Mesenchymal stem cell (in vitro differentiated cells and primary cell): ENCODE results near the gene FAM193B.
A peak's percentile ranks its signal among the peaks of the same experiment; 100 is the strongest.

Experiments used
- DNase-seq: peaks from one replicate; pipeline ENCODE4 v3.0.0-alpha.2; 2013
- H2AFZ ChIP-seq: one replicate; pipeline ENCODE4 v1.6.1; 2013; ENCODE audit warnings: low read depth, mild to moderate bottlenecking, control low read depth, inconsistent platforms, low read length, moderate library complexity
- H2AK5ac ChIP-seq: 2 replicates; pipeline ENCODE4 v1.6.1; 2013; ENCODE audit warnings: low read length, moderate library complexity, mild to moderate bottlenecking, inconsistent platforms; ENCODE audit not compliant: severe bottlenecking
- H2BK120ac ChIP-seq: one replicate; pipeline ENCODE4 v1.6.1; 2013; ENCODE audit warnings: low read depth, mild to moderate bottlenecking, inconsistent platforms, low read length, moderate library complexity
- H2BK12ac ChIP-seq, 2 experiments: one replicate each; pipeline ENCODE4 v1.6.1; 2013; ENCODE audit warnings: inconsistent platforms in 2 of 2, low read length in 2 of 2, mild to moderate bottlenecking in 2 of 2, moderate library complexity in 2 of 2, control low read depth in 1 of 2
- H2BK15ac ChIP-seq: one replicate; pipeline ENCODE4 v1.6.1; 2013; ENCODE audit warnings: mild to moderate bottlenecking, low read depth, inconsistent platforms; ENCODE audit not compliant: poor library complexity, severe bottlenecking
- H2BK5ac ChIP-seq: 2 replicates; pipeline ENCODE4 v1.6.1; 2013; ENCODE audit warnings: low read depth, mild to moderate bottlenecking, low read length, control low read depth, inconsistent platforms; ENCODE audit not compliant: poor library complexity, severe bottlenecking
- H3K14ac ChIP-seq, 2 experiments: one replicate each; pipeline ENCODE4 v1.6.1; 2013; ENCODE audit warnings: inconsistent platforms in 2 of 2, low read length in 2 of 2, control low read depth in 1 of 2, mild to moderate bottlenecking in 1 of 2, moderate library complexity in 1 of 2
- H3K18ac ChIP-seq, 2 experiments: one replicate each; pipeline ENCODE4 v1.6.1; 2013; ENCODE audit warnings: inconsistent platforms in 2 of 2, low read length in 2 of 2, control low read depth in 1 of 2, low read depth in 1 of 2, mild to moderate bottlenecking in 1 of 2
- H3K23ac ChIP-seq, 2 experiments: one replicate each; pipeline ENCODE4 v1.6.1; 2013; ENCODE audit warnings: inconsistent platforms in 2 of 2, low read length in 2 of 2, mild to moderate bottlenecking in 2 of 2, moderate library complexity in 2 of 2, control low read depth in 1 of 2
- H3K27ac ChIP-seq: 2 replicates; pipeline ENCODE4 v1.5.1; 2013; ENCODE audit warnings: mild to moderate bottlenecking, moderate library complexity, low read length, control low read depth, inconsistent platforms; ENCODE audit not compliant: poor library complexity, severe bottlenecking
- H3K27me3 ChIP-seq, 2 experiments: 2 replicates each; pipeline versions ENCODE4 v1.6.1 to v1.7.0; 2013; ENCODE audit warnings: low read length in 2 of 2, mild to moderate bottlenecking in 2 of 2, moderate library complexity in 2 of 2, control low read depth in 1 of 2, inconsistent platforms in 1 of 2; ENCODE audit not compliant: control insufficient read depth in 1 of 2, insufficient read depth in 1 of 2
- H3K36me3 ChIP-seq, 2 experiments: 2 replicates each; pipeline versions ENCODE4 v1.6.1 to v1.7.0; 2013; ENCODE audit warnings: low read length in 2 of 2, control low read depth in 1 of 2, inconsistent platforms in 1 of 2, low read depth in 1 of 2, mild to moderate bottlenecking in 1 of 2; ENCODE audit not compliant: insufficient read depth in 2 of 2, control insufficient read depth in 1 of 2
- H3K4ac ChIP-seq, 2 experiments: one replicate each; pipeline ENCODE4 v1.6.1; 2013; ENCODE audit warnings: inconsistent platforms in 2 of 2, low read length in 2 of 2, mild to moderate bottlenecking in 2 of 2, moderate library complexity in 2 of 2, control low read depth in 1 of 2, low read depth in 1 of 2
- H3K4me1 ChIP-seq: 2 replicates; pipeline ENCODE4 v1.6.1; 2013; ENCODE audit warnings: low read depth, low read length, control low read depth; ENCODE audit not compliant: control insufficient read depth, insufficient read depth
- H3K4me2 ChIP-seq: 2 replicates; pipeline ENCODE4 v1.6.1; 2013; ENCODE audit warnings: low read length, mild to moderate bottlenecking, inconsistent platforms; ENCODE audit not compliant: poor library complexity, severe bottlenecking
- H3K4me3 ChIP-seq, 2 experiments: 2 replicates each; pipeline versions ENCODE4 v1.5.1 to v1.7.0; 2013; ENCODE audit warnings: low read length in 2 of 2, mild to moderate bottlenecking in 2 of 2, control low read depth in 1 of 2, low read depth in 1 of 2; ENCODE audit not compliant: insufficient read depth in 1 of 2
- H3K79me1 ChIP-seq: replicated peaks from 2 replicates; pipeline ENCODE4 v1.6.1; 2013; ENCODE audit warnings: mild to moderate bottlenecking, control low read depth, low read length, inconsistent platforms; ENCODE audit not compliant: poor library complexity, severe bottlenecking
- H3K9ac ChIP-seq: 2 replicates; pipeline ENCODE4 v1.7.0; 2013; ENCODE audit warnings: mild to moderate bottlenecking, low read length, moderate library complexity
- H3K9me3 ChIP-seq: 2 replicates; pipeline ENCODE4 v1.7.0; 2013; ENCODE audit warnings: mild to moderate bottlenecking, low read length; ENCODE audit not compliant: control insufficient read depth
- H4K8ac ChIP-seq: one replicate; pipeline ENCODE4 v1.6.1; 2013; ENCODE audit warnings: inconsistent platforms, mild to moderate bottlenecking, low read length, moderate library complexity
- H4K91ac ChIP-seq: one replicate; pipeline ENCODE4 v1.6.1; 2013; ENCODE audit warnings: mild to moderate bottlenecking, low read length, inconsistent platforms
- WGBS: methylation state at CpG from one replicate; pipeline ENCODE4 v1.1.7; 2013; ENCODE audit warnings: mixed read lengths; 5-methylcytosine and 5-hydroxymethylcytosine counted together

FAM193B gene

GRCh38 chr5:177509991-177510566, 44.3 kb downstream of the FAM193B start:
- H3K79me1 ChIP-seq, result peaks cover 31% of the 10 kb centered on the region
- H3K4me1 ChIP-seq, result peaks cover 11% of the 10 kb centered on the region
- no peak overlapping the region for H3K23ac ChIP-seq
- H3K36me3 ChIP-seq, result peaks cover 48 to 77% of the 10 kb centered on the region in 2 experiments
- no peak overlapping the region for H3K9ac ChIP-seq
- no peak overlapping the region for H3K27ac ChIP-seq
- no peak overlapping the region for H2AFZ ChIP-seq
- H3K18ac ChIP-seq, result no peak overlapping the region
- H3K4ac ChIP-seq, result no peak overlapping the region
- H4K8ac ChIP-seq, result no peak overlapping the region
- no peak overlapping the region for H2BK5ac ChIP-seq
- no peak overlapping the region for H2BK15ac ChIP-seq
- no peak overlapping the region for H2BK120ac ChIP-seq
- no peaks in the 10 kb centered on the region for H3K27me3 ChIP-seq
- H2AK5ac ChIP-seq, result no peak overlapping the region
- no peak overlapping the region for H3K4me2 ChIP-seq
- H4K91ac ChIP-seq, result no peak overlapping the region
- no peak for DNase-seq
- no peak overlapping the region for H2BK12ac ChIP-seq
- WGBS, result 92% methylated on average over 11 of the region's 11 CpGs
- H3K9me3 ChIP-seq, result no peaks in the 10 kb centered on the region
- no peak overlapping the region for H3K4me3 ChIP-seq
- no peak overlapping the region for H3K14ac ChIP-seq

DNA sequence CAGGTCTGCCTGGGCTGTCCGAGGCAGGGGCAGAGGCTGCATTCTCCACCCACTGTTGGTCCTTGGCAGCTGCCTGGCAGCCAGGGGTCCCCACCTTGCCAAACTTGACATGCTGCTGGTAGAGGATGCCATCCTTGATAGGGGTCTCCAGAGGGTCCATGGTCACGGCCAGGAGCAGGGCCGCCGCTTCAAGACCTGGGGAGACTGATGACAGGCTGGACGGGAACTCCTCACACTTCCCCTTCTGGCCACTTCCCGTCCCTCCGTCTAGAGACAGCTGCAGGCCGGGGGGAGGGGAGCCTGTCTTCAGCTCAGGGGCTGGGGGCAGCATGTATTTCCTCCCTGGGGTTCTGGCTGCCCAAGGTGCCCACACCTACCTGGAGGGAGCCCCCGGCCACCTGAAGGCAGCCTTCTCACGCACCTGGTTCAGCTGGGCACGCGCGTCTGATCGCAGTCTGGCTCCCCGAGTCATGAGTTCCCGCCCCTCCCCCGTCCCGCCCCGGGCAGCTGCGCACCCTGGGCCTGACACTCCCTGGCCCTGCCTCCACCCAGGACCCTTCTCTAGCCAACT, 44.9 kb downstream of the FAM193B start, which contains the start of gene DOK3:
Gene DOK3 (minus strand): TSS at position 446 of the 571 bp plus-strand sequence. CDS start 286 bp downstream, at position 160.
- Histone ChIP-seq H2BK15ac (no peak within 1 kb of the TSS), H3K27me3 (no peaks in the 10 kb centered on the region), H3K23ac (no peak within 1 kb of the TSS), H2BK5ac (no peak within 1 kb of the TSS), H2BK12ac (no peak within 1 kb of the TSS), H3K14ac (no peak within 1 kb of the TSS), H3K9ac (no peak within 1 kb of the TSS), H3K36me3 (peaks cover 42 to 75% of the 10 kb centered on the region in 2 experiments), H3K9me3 (no peaks in the 10 kb centered on the region), H4K91ac (no peak within 1 kb of the TSS), H3K27ac (no peak within 1 kb of the TSS), H3K4me1 (peaks cover 6% of the 10 kb centered on the region), H3K4me2 (no peak within 1 kb of the TSS), H3K4ac (no peak within 1 kb of the TSS), H2BK120ac (no peak within 1 kb of the TSS), H3K4me3 (no peak within 1 kb of the TSS), H2AK5ac (peak within 1 kb of the TSS; percentile 9), H4K8ac (no peak within 1 kb of the TSS), H2AFZ (no peak within 1 kb of the TSS), H3K79me1 (peaks cover 25% of the 10 kb centered on the region), H3K18ac (peak within 1 kb of the TSS in 1 of 2 experiments; percentile 3)
- DNase-seq, result no peak
- WGBS, result 65% methylated on average over 20 of the region's 20 CpGs

GRCh38 chr5:177508837-177509236, 45.5 kb downstream of the FAM193B start:
- WGBS, result 78% methylated on average over 8 of the region's 8 CpGs
- no peak overlapping the region for H4K8ac ChIP-seq
- H4K91ac ChIP-seq, result no peak overlapping the region
- no peak overlapping the region for H2AFZ ChIP-seq
- H2BK12ac ChIP-seq, result no peak overlapping the region
- H3K27me3 ChIP-seq, result no peaks in the 10 kb centered on the region
- no peak overlapping the region for H2BK120ac ChIP-seq
- H3K36me3 ChIP-seq, result peaks cover 36 to 75% of the 10 kb centered on the region in 2 experiments
- no peak for DNase-seq
- no peak overlapping the region for H3K14ac ChIP-seq
- H3K23ac ChIP-seq, result no peak overlapping the region
- H3K4me2 ChIP-seq, result no peak overlapping the region
- no peak overlapping the region for H3K27ac ChIP-seq
- H3K18ac ChIP-seq, result peak overlapping the region in 1 of 2 experiments; percentile 3
- no peak overlapping the region for H2BK5ac ChIP-seq
- H3K4me3 ChIP-seq, result no peak overlapping the region
- no peak overlapping the region for H2AK5ac ChIP-seq
- H3K4me1 ChIP-seq, result peaks cover 6% of the 10 kb centered on the region
- no peak overlapping the region for H3K9ac ChIP-seq
- no peaks in the 10 kb centered on the region for H3K9me3 ChIP-seq
- H3K79me1 ChIP-seq, result peaks cover 19% of the 10 kb centered on the region
- H3K4ac ChIP-seq, result no peak overlapping the region
- no peak overlapping the region for H2BK15ac ChIP-seq

GRCh38 chr5:177508221-177508611, 46.1 kb downstream of the FAM193B start:
- Histone ChIP-seq H3K79me1 (peaks cover 13% of the 10 kb centered on the region), H3K23ac (no peak overlapping the region), H4K91ac (no peak overlapping the region), H2BK12ac (no peak overlapping the region), H3K9ac (no peak overlapping the region), H3K9me3 (no peaks in the 10 kb centered on the region), H3K4me3 (no peak overlapping the region), H2BK15ac (no peak overlapping the region), H3K4me1 (peaks cover 6% of the 10 kb centered on the region), H3K36me3 (peaks cover 30 to 75% of the 10 kb centered on the region in 2 experiments), H3K18ac (no peak overlapping the region), H2AFZ (no peak overlapping the region), H2BK5ac (no peak overlapping the region), H3K4me2 (no peak overlapping the region), H4K8ac (no peak overlapping the region), H2AK5ac (no peak overlapping the region), H2BK120ac (no peak overlapping the region), H3K14ac (no peak overlapping the region), H3K27me3 (no peaks in the 10 kb centered on the region), H3K4ac (no peak overlapping the region), H3K27ac (no peak overlapping the region)
- 97% methylated on average over 26 of the region's 26 CpGs for WGBS
- DNase-seq, result no peak
